Transverse colon (tissue), 4 donors: Measurements from ENCODE around the gene CCDC88C.

Source experiments
- POLR2AphosphoS5 ChIP-seq, 3 donors: sonication (generic); formaldehyde crosslinking; IDR thresholded peaks; one replicate each; pipeline ENCODE4 v1.6.1; 2016; ENCODE audit warnings: antibody characterized with exemption in 3 of 3
- TF ChIP-seq, protein P1 (sequence below), 5 experiments: fragments of 200-600 bp in 3 of 5; fragments of 450-650 bp in 2 of 5; sonication (generic) in 3 of 5; IDR thresholded peaks; 1 replicate in 2 of 5; 2 replicates in 3 of 5; pipeline ENCODE4 v1.5.1; 2016 to 2017; ENCODE audit warnings: antibody characterized with exemption in 5 of 5, inconsistent platforms in 3 of 5, mild to moderate bottlenecking in 2 of 5, moderate library complexity in 1 of 5

DNA sequence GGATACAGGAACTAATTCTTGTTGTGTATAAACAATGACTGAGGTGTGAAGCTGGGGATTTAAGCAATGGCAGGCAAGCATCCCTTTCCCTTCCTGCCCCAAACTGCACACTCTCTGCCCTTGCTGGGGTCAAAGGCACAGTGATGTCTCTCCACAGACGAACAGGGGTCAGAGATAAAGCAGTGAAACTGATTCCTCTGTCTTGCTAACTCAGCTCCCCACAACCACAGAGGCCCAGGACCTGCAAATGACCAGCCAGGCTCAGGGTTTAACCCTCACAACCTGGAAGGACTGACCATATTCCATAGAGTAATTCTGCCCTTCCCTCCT lies 67.2 kb downstream of the CCDC88C start:
- TF ChIP-seq, protein P1, sequence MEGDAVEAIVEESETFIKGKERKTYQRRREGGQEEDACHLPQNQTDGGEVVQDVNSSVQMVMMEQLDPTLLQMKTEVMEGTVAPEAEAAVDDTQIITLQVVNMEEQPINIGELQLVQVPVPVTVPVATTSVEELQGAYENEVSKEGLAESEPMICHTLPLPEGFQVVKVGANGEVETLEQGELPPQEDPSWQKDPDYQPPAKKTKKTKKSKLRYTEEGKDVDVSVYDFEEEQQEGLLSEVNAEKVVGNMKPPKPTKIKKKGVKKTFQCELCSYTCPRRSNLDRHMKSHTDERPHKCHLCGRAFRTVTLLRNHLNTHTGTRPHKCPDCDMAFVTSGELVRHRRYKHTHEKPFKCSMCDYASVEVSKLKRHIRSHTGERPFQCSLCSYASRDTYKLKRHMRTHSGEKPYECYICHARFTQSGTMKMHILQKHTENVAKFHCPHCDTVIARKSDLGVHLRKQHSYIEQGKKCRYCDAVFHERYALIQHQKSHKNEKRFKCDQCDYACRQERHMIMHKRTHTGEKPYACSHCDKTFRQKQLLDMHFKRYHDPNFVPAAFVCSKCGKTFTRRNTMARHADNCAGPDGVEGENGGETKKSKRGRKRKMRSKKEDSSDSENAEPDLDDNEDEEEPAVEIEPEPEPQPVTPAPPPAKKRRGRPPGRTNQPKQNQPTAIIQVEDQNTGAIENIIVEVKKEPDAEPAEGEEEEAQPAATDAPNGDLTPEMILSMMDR (IDR thresholded peaks at IDR 0.05): no peak
- no peak for TF ChIP-seq POLR2AphosphoS5 (IDR thresholded peaks at IDR 0.05)
